GM12801 (cell line): ENCODE data around the gene WBP2.

Source experiments
- TF ChIP-seq, protein P1 (sequence below): IDR thresholded peaks from one replicate; pipeline ENCODE4 v1.5.1; 2011; ENCODE audit warnings: control low read depth; ENCODE audit not compliant: insufficient read length; ENCODE audit errors: extremely low read depth

Gene WBP2

DNA sequence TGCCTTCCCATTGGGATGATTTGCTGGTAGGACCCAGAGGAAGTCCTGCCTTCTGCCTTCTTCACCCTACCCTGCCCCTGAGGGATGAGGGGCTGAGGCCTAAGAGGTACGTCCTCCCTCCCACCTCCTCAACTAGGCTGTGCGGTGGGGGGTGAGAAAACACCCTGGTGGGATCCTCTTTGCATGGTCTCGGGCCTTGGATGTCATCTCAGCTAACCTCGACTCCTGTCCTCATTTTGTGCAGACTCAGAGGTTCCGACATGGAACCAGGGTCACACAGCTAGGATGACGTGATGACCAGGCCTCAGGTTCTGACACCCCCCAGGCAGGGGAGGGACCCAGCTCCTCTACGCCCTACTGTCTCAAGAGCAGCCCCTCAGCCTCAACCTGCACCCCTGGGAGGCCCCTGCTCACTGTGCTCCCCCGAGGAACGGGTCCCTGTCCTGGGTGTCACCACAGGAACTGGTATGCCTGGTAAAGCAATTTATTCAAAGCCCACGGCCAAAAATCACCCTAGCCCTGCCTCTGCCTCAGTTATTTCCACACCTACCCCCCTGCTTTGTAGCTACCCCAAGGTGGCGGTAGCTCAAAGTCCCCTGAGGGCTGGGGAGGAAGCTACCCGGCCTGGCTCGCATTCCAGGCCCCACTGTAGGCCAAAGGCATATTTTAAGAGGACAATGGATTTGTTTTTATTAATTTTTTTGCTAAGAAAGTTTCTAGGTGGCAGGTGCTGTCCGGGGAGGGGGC lies 28.4 kb downstream of the WBP2 start:
- TF ChIP-seq, protein P1, sequence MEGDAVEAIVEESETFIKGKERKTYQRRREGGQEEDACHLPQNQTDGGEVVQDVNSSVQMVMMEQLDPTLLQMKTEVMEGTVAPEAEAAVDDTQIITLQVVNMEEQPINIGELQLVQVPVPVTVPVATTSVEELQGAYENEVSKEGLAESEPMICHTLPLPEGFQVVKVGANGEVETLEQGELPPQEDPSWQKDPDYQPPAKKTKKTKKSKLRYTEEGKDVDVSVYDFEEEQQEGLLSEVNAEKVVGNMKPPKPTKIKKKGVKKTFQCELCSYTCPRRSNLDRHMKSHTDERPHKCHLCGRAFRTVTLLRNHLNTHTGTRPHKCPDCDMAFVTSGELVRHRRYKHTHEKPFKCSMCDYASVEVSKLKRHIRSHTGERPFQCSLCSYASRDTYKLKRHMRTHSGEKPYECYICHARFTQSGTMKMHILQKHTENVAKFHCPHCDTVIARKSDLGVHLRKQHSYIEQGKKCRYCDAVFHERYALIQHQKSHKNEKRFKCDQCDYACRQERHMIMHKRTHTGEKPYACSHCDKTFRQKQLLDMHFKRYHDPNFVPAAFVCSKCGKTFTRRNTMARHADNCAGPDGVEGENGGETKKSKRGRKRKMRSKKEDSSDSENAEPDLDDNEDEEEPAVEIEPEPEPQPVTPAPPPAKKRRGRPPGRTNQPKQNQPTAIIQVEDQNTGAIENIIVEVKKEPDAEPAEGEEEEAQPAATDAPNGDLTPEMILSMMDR: no peak

DNA sequence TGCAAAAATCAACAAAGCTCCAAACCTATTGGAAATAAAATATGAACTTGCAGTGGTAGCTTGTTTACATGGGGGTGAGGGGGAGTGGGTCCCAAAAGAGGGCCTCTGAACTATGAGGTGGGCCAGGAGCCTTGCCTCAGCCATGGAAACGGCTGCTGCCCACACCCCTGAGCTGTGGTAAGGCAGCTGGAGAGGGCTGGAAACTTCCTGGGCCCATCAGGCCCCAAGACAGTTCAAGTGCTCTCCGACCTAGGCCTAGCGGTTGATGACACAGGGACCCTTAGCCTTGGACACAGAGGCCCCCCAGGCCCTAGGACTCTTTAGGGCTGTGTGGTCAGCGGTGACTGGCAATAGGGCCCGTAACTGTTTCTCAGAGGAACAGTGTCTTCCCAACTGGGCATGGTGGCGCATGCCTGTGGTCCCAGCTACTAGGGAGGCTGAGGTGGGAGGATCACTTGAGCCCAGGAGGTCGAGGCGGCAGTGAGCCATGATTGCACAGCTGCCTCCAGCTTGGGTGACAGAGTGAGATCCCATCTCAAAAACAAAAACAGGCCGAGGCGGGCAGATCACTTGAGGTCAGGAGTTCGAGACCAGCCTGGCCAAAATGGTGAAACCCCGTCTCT lies 29.3 kb downstream of the WBP2 start:
- TF ChIP-seq, protein P1: no peak

DNA sequence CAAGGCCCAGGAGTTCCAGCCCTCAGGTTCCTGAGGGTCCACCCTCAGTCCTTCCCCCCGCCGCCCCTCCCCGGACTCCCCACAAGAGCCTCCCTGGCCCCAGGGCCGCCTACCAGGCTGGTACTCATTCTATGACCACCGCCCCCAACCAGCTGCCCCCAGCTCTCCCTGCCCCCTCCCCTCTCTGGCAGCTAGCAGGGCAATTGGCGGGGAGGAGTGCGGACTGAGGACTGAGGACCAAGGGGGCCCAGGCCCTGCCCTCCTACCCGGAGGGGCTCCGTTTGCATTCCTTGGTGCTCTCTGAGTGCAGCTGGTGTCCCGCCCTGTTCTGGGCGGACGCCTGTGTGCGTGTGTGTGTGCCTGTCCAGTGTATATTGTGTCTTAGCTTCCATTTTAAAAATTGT lies 30.0 kb downstream of the WBP2 start:
- TF ChIP-seq, protein P1: no peak

DNA sequence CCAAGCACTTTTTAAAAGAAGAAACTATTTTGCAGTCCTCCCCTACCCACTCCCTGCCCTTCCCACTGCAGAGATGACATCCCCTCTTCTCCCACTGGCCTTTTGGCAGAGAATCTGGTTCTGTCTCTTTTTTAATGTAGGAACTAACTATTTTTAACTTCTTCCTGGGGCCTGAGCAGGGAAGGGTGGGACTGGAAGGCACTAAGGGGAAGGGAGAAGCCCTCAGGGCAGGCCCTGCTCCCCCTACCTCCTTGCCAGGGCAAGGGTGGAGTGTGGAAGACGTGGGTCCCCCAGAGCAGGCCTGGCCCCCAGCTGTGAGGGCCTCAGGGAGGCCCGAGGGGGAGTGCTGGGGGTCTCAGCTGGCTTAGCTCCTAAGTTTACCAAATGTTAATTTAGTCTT lies 30.5 kb downstream of the WBP2 start:
- TF ChIP-seq, protein P1: no peak

DNA sequence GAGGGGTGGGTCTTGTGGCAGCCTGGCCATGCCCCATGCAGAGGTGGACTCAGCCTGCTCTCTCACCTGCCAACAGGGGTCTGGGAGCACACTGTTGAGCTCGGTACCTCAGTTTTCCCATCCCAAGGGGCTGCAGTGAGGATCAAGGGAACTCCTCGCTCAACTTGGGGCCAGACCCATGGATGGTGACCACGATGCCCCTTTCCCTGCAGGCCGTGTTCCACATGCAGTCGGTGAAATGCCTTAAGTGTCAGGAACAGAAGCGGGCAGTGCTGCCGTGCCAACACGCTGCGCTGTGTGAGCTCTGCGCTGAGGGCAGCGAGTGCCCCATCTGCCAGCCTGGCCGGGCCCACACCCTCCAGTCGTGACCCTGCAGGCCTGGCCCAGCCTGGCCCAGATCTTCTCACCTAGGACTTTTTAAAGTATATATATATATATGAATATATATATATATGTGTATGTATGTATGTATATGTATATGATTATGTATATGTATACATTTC lies 31.0 kb downstream of the WBP2 start:
- TF ChIP-seq, protein P1: no peak

DNA sequence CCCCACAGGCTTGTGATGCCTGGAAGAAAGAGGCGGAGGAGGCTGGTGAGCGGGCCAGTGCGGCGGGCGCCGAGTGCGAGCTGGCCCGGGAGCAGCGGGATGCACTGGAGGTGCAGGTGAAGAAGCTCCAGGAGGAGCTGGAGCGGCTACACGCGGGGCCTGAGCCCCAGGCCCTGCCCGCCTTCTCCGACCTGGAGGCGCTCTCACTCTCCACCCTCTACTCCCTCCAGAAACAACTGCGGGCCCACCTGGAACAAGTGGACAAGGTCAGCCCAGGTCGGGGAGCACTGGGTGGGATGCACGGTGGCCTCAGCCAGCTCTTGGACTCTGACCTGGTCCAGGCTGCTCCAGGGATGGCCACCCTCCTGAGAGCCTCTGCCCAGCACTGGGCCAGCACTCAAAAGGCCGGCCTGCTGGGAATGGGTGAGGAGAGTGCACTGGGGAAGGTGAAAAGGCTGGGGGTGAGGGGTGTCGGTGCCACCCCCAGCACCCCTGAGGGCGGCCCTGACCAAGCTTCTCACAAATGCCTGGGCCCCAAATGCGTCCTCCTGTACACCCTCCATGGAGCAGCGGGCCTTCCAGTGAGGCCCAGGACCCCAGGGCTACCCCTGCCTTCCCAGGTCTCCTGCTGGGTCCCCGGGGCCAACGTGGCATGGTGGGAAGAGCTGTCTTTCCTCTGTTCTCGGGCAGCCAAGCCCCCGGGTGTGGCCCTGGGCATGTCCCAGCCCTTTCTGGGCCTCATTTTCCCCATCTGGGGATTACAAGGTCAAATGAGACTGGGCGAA lies 31.7 kb downstream of the WBP2 start:
- TF ChIP-seq, protein P1: no peak

DNA sequence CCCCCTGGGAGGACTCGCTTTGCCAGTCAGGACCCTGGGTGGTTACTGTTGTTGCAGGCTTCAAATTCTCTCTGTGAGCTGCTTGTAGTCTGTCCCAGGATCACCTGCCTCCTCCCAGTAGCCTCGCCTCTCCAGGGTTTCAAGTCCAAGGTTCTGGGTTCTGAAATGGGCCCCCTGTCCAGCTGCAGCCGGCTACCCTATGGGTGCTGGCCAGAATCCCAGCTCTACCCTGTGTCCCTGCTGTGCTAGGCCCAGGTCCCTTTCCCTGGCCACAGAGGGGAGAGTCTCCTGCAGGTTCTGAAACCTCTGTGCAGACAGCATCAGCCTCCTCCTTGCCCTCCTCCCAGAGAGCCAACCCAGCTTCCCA lies 32.4 kb downstream of the WBP2 start:
- TF ChIP-seq, protein P1: no peak
